Measurements from ENCODE around the gene GREM1. TPM values are rescaled to one million over a fixed set of nuclear protein-coding genes. Genes with fewer than 3 reads are reported as not detected.

GREM1 gene
- total and polyA plus RNA-seq, 10 donors, result 0.06 to 3.3 (median 0.94) TPM; not detected in 1

DNA sequence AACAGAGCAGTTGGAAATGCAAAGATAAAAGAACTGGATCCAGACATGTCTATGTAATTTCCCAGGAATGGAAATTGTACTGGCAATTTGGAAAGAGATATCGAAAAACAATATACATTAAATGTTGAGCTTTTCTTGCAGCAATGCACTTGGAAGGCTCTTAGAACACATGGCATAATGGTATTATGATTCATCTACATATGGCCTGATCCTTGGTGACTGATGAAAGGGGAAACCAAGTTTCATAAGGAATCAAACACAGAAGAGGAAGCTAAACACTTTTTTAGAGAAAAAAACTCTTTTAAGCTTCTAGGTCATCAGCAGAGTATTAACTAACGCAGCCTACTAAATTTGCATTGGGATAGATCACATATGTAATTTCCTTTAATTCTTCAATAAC is 12.4 kb upstream of the GREM1 start:
- no peak for DNase-seq
- WGBS, 5 donors, result 70 to 91% (median 74%) methylated on average over 2 of the region's 2 CpGs
- Histone ChIP-seq H3K27ac (no peak overlapping the region), H3K9me3 (no peaks in the 10 kb centered on the region), H3K36me3 (no peaks in the 10 kb centered on the region), H3K4me1 (no peaks in the 10 kb centered on the region), H3K27me3 (replicated peaks in 1 of 7) (peaks cover 0 to 34% (median 0%) of the 10 kb centered on the region in 7 donors), H3K4me3 (no peak overlapping the region)
- intact Hi-C loops (cut with DNase I; ENCODE audit: low total_unique reads), result no loop called here
- TF ChIP-seq, protein P1, sequence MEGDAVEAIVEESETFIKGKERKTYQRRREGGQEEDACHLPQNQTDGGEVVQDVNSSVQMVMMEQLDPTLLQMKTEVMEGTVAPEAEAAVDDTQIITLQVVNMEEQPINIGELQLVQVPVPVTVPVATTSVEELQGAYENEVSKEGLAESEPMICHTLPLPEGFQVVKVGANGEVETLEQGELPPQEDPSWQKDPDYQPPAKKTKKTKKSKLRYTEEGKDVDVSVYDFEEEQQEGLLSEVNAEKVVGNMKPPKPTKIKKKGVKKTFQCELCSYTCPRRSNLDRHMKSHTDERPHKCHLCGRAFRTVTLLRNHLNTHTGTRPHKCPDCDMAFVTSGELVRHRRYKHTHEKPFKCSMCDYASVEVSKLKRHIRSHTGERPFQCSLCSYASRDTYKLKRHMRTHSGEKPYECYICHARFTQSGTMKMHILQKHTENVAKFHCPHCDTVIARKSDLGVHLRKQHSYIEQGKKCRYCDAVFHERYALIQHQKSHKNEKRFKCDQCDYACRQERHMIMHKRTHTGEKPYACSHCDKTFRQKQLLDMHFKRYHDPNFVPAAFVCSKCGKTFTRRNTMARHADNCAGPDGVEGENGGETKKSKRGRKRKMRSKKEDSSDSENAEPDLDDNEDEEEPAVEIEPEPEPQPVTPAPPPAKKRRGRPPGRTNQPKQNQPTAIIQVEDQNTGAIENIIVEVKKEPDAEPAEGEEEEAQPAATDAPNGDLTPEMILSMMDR (IDR thresholded peaks at IDR 0.05 in 8 of 11, conservative IDR thresholded peaks at IDR 0.05 in 3 of 11), result no peak
- TF ChIP-seq POLR2A (IDR thresholded peaks at IDR 0.05) (no peak), POLR2AphosphoS5 (IDR thresholded peaks at IDR 0.05) (no peak)

DNA sequence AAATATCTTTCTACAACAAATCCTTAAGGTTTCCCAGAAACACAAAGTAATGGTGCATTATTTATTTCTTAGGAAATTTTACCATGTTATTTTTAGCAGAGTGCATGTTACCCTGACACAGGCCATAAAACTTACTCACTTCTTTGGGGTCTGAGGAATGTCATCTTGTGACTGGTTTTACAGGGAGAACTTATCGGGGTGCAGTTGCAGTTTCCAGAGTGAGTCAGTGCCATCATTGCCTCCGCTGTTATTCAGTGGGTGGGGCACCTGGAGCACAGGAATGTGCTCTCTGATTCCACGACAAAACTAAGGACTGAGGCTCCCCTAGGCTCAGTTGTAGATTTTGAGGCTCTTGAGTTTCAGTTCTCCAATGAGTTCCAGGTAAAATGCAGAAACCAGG is 11.1 kb upstream of the GREM1 start:
- intact Hi-C loops (cut with DNase I; ENCODE audit: low total_unique reads), result no loop called here
- Histone ChIP-seq H3K36me3 (no peaks in the 10 kb centered on the region), H3K27me3 (replicated peaks in 1 of 7) (peaks cover 0 to 43% (median 0%) of the 10 kb centered on the region in 7 donors), H3K4me3 (no peak overlapping the region), H3K9me3 (no peaks in the 10 kb centered on the region), H3K4me1 (no peaks in the 10 kb centered on the region), H3K27ac (no peak overlapping the region)
- no peak for DNase-seq
- WGBS, 5 donors, result 83 to 93% (median 90%) methylated on average over 3 of the region's 3 CpGs
- TF ChIP-seq, protein P1 (IDR thresholded peaks at IDR 0.05 in 8 of 11, conservative IDR thresholded peaks at IDR 0.05 in 3 of 11), result no peak
- TF ChIP-seq POLR2AphosphoS5 (IDR thresholded peaks at IDR 0.05) (no peak), POLR2A (IDR thresholded peaks at IDR 0.05) (no peak)

DNA sequence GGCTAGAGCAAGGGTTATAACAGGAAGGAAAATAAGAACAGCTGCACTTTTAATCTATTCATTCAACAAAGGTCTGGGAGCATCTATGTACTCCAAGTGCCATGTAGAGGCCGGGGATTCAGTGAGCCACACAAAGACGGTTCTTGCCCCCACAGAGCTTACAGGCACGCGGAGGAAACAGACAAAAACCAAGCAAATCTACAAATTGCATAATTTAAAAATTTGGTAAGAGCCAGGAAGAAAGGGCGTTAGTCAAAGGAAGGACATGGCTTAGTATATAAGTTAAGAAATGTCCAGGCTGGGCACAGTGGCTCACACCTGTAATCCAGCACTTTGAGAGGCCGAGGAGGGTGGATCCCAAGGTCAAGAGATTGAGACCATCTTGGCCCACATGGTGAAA is 10.4 kb upstream of the GREM1 start:
- 28 to 72% (median 43%) methylated on average over 6 of the region's 6 CpGs for WGBS, 5 donors
- Histone ChIP-seq H3K4me1 (no peaks in the 10 kb centered on the region), H3K9me3 (no peaks in the 10 kb centered on the region), H3K27me3 (replicated peaks in 1 of 7) (peaks cover 0 to 51% (median 0%) of the 10 kb centered on the region in 7 donors), H3K4me3 (no peak overlapping the region), H3K36me3 (no peaks in the 10 kb centered on the region), H3K27ac (no peak overlapping the region)
- DNase-seq, result no peak
- intact Hi-C loops (cut with DNase I; ENCODE audit: low total_unique reads), result no loop called here
- TF ChIP-seq POLR2AphosphoS5 (IDR thresholded peaks at IDR 0.05), result no peak
- TF ChIP-seq, protein P1 (IDR thresholded peaks at IDR 0.05 in 8 of 11, conservative IDR thresholded peaks at IDR 0.05 in 3 of 11), result no peak
- TF ChIP-seq POLR2A (IDR thresholded peaks at IDR 0.05), result no peak

DNA sequence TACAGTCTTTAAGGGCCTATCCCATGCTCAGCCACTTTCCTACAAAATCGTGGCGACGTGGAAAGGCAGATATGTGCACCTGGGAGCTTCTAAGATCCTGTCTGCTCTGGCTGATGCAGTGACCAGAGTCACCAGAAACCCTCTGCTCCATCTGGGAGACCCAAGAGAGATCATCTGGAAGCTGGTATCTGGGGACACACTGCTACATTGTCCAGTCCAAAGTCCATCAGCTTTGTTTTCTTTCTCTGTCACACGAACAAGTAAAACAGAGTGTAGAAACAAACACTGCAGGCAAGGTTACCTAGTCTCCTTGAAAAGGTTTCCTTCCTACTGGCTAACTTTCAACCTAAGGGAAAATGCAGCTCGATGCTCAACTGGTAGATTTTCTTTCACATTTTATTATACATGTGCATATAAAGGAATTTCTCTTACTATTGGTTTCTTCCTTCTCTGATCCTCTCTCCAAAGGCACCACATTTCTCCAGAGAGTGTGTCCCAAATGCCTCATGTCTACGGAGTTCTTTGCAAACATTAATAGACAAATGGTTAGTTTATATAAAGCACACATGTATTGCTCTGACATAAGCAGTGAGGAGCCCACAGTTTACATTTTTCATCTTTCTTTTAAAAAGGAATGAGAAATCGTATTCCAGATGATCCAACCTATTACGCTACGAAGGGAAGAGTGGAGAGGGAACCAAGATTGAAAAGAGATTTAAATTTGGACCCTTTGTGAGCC is 8.3 kb upstream of the GREM1 start:
- Histone ChIP-seq H3K36me3 (no peaks in the 10 kb centered on the region), H3K4me3 (no peak overlapping the region), H3K9me3 (no peaks in the 10 kb centered on the region), H3K27me3 (replicated peaks in 1 of 7) (peaks cover 0 to 71% (median 6%) of the 10 kb centered on the region in 7 donors), H3K4me1 (no peaks in the 10 kb centered on the region), H3K27ac (no peak overlapping the region)
- intact Hi-C loops (cut with DNase I; ENCODE audit: low total_unique reads), result no loop called here
- no peak for DNase-seq
- 83 to 90% (median 86%) methylated on average over 9 of the region's 9 CpGs for WGBS, 5 donors
- TF ChIP-seq POLR2A (IDR thresholded peaks at IDR 0.05) (no peak), POLR2AphosphoS5 (IDR thresholded peaks at IDR 0.05) (no peak)
- TF ChIP-seq, protein P1 (IDR thresholded peaks at IDR 0.05 in 8 of 11, conservative IDR thresholded peaks at IDR 0.05 in 3 of 11), result no peak
